ENCODE measurements around the gene EMILIN2.

Gene EMILIN2

GRCh38 chr18:2880473-2880872, 33.7 kb downstream of the EMILIN2 start:
- H2AFZ ChIP-seq (ENCODE audit: low read length), result no peak overlapping the region
- H3K27me3 ChIP-seq (ENCODE audit: control insufficient read depth in 3 of 3, insufficient read depth in 3 of 3, low read depth in 1 of 3, low read length in 3 of 3), result peaks cover 0 to 3% (median 0%) of the 10 kb centered on the region in 3 experiments
- H3K23ac ChIP-seq (ENCODE audit: low read depth, low read length, poor library complexity), result no peak overlapping the region
- peak overlapping the region; percentile 43 for H2BK12ac ChIP-seq (ENCODE audit: low read length)
- H2AK5ac ChIP-seq (ENCODE audit: low read depth, low read length), result peak overlapping the region; percentile 57
- H4K91ac ChIP-seq (ENCODE audit: low read depth, low read length, poor library complexity), result no peak overlapping the region
- H3K9me3 ChIP-seq (replicated peaks in 1 of 2; ENCODE audit: control insufficient read depth in 2 of 2, insufficient read depth in 1 of 2, low read depth in 1 of 2, low read length in 2 of 2), result no peaks in the 10 kb centered on the region
- H3K14ac ChIP-seq (ENCODE audit: low read length), result no peak overlapping the region
- H3K4me1 ChIP-seq (ENCODE audit: control insufficient read depth in 2 of 2, insufficient read depth in 1 of 2, low read depth in 1 of 2, low read length in 2 of 2), result peaks cover 4 to 11% of the 10 kb centered on the region in 2 donors
- H3K27ac ChIP-seq (replicated peaks; ENCODE audit: low read length), result no peak overlapping the region
- H3K36me3 ChIP-seq (replicated peaks in 1 of 2; ENCODE audit: control insufficient read depth in 2 of 2, insufficient read depth in 2 of 2, low read length in 2 of 2), result no peaks in the 10 kb centered on the region
- H3K9ac ChIP-seq (ENCODE audit: low read depth, low read length, poor library complexity), result no peak overlapping the region
- no peak overlapping the region for H3K4me3 ChIP-seq (ENCODE audit: low read length in 2 of 2)
- H3K4me2 ChIP-seq (ENCODE audit: insufficient read depth, low read length, poor library complexity, severe bottlenecking), result no peak overlapping the region
- H4K8ac ChIP-seq (ENCODE audit: low read depth, low read length), result no peak overlapping the region
- no peak overlapping the region for H2BK5ac ChIP-seq (ENCODE audit: low read length)
- WGBS, 2 donors (ENCODE audit: extremely low coverage in 2 of 2, insufficient read length in 2 of 2, insufficient replicate concordance in 1 of 2), result no CpG with 5 or more reads among the region's 17 CpGs
- no peak overlapping the region for H2BK120ac ChIP-seq (ENCODE audit: low read depth, low read length)
- DNase-seq (ENCODE audit: low spot score), result no peak
- no peaks in the 10 kb centered on the region for H3K79me1 ChIP-seq (ENCODE audit: low read depth, low read length)
- peak overlapping the region; percentile 27 for H3K18ac ChIP-seq (ENCODE audit: low read length)
- H3K4ac ChIP-seq (ENCODE audit: low read length), result no peak overlapping the region
- H2BK15ac ChIP-seq (ENCODE audit: low read length), result no peak overlapping the region

- Histone ChIP-seq H4K91ac (ENCODE audit: low read depth, low read length, poor library complexity) (no peak overlapping the region), H2BK15ac (ENCODE audit: low read length) (no peak overlapping the region), H3K23ac (ENCODE audit: low read depth, low read length, poor library complexity) (no peak overlapping the region), H3K79me1 (ENCODE audit: low read depth, low read length) (no peaks in the 10 kb centered on the region), H2AK5ac (ENCODE audit: low read depth, low read length) (no peak overlapping the region), H3K4ac (ENCODE audit: low read length) (no peak overlapping the region), H3K36me3 (replicated peaks in 1 of 2; ENCODE audit: control insufficient read depth in 2 of 2, insufficient read depth in 2 of 2, low read length in 2 of 2) (no peaks in the 10 kb centered on the region), H3K4me1 (ENCODE audit: control insufficient read depth in 2 of 2, insufficient read depth in 1 of 2, low read depth in 1 of 2, low read length in 2 of 2) (peaks cover 4 to 11% of the 10 kb centered on the region in 2 donors), H3K9ac (ENCODE audit: low read depth, low read length, poor library complexity) (no peak overlapping the region), H3K9me3 (replicated peaks in 1 of 2; ENCODE audit: control insufficient read depth in 2 of 2, insufficient read depth in 1 of 2, low read depth in 1 of 2, low read length in 2 of 2) (no peaks in the 10 kb centered on the region), H2BK120ac (ENCODE audit: low read depth, low read length) (no peak overlapping the region), H3K4me3 (ENCODE audit: low read length in 2 of 2) (no peak overlapping the region), H3K27ac (replicated peaks; ENCODE audit: low read length) (no peak overlapping the region), H4K8ac (ENCODE audit: low read depth, low read length) (no peak overlapping the region), H3K4me2 (ENCODE audit: insufficient read depth, low read length, poor library complexity, severe bottlenecking) (no peak overlapping the region), H3K27me3 (ENCODE audit: control insufficient read depth in 3 of 3, insufficient read depth in 3 of 3, low read depth in 1 of 3, low read length in 3 of 3) (peaks cover 0 to 3% (median 0%) of the 10 kb centered on the region in 3 experiments), H2BK5ac (ENCODE audit: low read length) (no peak overlapping the region), H3K18ac (ENCODE audit: low read length) (no peak overlapping the region), H2AFZ (ENCODE audit: low read length) (peak overlapping the region; percentile 60), H3K14ac (ENCODE audit: low read length) (no peak overlapping the region), H2BK12ac (ENCODE audit: low read length) (peak overlapping the region; percentile 3)
- no peak for DNase-seq (ENCODE audit: low spot score)
- no CpG with 5 or more reads among the region's 16 CpGs for WGBS, 2 donors (ENCODE audit: extremely low coverage in 2 of 2, insufficient read length in 2 of 2, insufficient replicate concordance in 1 of 2)
These were observed 34.5 kb downstream of the EMILIN2 start for GRCh38 chr18:2881088-2881839.

- no peak overlapping the region for H2BK15ac ChIP-seq (ENCODE audit: low read length)
- H3K27me3 ChIP-seq (ENCODE audit: control insufficient read depth in 3 of 3, insufficient read depth in 3 of 3, low read depth in 1 of 3, low read length in 3 of 3), result peaks cover 0 to 3% (median 0%) of the 10 kb centered on the region in 3 experiments
- no peak overlapping the region for H2AK5ac ChIP-seq (ENCODE audit: low read depth, low read length)
- H3K9ac ChIP-seq (ENCODE audit: low read depth, low read length, poor library complexity), result no peak overlapping the region
- no peak overlapping the region for H2BK120ac ChIP-seq (ENCODE audit: low read depth, low read length)
- H3K36me3 ChIP-seq (replicated peaks in 1 of 2; ENCODE audit: control insufficient read depth in 2 of 2, insufficient read depth in 2 of 2, low read length in 2 of 2), result no peaks in the 10 kb centered on the region
- H4K8ac ChIP-seq (ENCODE audit: low read depth, low read length), result no peak overlapping the region
- H3K18ac ChIP-seq (ENCODE audit: low read length), result no peak overlapping the region
- H2AFZ ChIP-seq (ENCODE audit: low read length), result peak overlapping the region; percentile 60
- H2BK12ac ChIP-seq (ENCODE audit: low read length), result no peak overlapping the region
- H3K4ac ChIP-seq (ENCODE audit: low read length), result no peak overlapping the region
- no CpG with 5 or more reads among the region's 9 CpGs for WGBS, 2 donors (ENCODE audit: extremely low coverage in 2 of 2, insufficient read length in 2 of 2, insufficient replicate concordance in 1 of 2)
- no peak for DNase-seq (ENCODE audit: low spot score)
- no peak overlapping the region for H4K91ac ChIP-seq (ENCODE audit: low read depth, low read length, poor library complexity)
- H3K14ac ChIP-seq (ENCODE audit: low read length), result no peak overlapping the region
- H3K9me3 ChIP-seq (replicated peaks in 1 of 2; ENCODE audit: control insufficient read depth in 2 of 2, insufficient read depth in 1 of 2, low read depth in 1 of 2, low read length in 2 of 2), result peaks cover 1 to 2% of the 10 kb centered on the region in 2 donors
- H3K79me1 ChIP-seq (ENCODE audit: low read depth, low read length), result no peaks in the 10 kb centered on the region
- no peak overlapping the region for H3K4me3 ChIP-seq (ENCODE audit: low read length in 2 of 2)
- no peak overlapping the region for H3K4me2 ChIP-seq (ENCODE audit: insufficient read depth, low read length, poor library complexity, severe bottlenecking)
- no peak overlapping the region for H2BK5ac ChIP-seq (ENCODE audit: low read length)
- H3K23ac ChIP-seq (ENCODE audit: low read depth, low read length, poor library complexity), result no peak overlapping the region
- peaks cover 4 to 11% of the 10 kb centered on the region in 2 donors for H3K4me1 ChIP-seq (ENCODE audit: control insufficient read depth in 2 of 2, insufficient read depth in 1 of 2, low read depth in 1 of 2, low read length in 2 of 2)
- H3K27ac ChIP-seq (replicated peaks; ENCODE audit: low read length), result no peak overlapping the region
These were observed 35.0 kb downstream of the EMILIN2 start for GRCh38 chr18:2881840-2882195.

- no peak overlapping the region for H3K14ac ChIP-seq (ENCODE audit: low read length)
- H4K8ac ChIP-seq (ENCODE audit: low read depth, low read length), result no peak overlapping the region
- no peak overlapping the region for H2BK120ac ChIP-seq (ENCODE audit: low read depth, low read length)
- peaks cover 0 to 3% (median 0%) of the 10 kb centered on the region in 3 experiments for H3K27me3 ChIP-seq (ENCODE audit: control insufficient read depth in 3 of 3, insufficient read depth in 3 of 3, low read depth in 1 of 3, low read length in 3 of 3)
- H4K91ac ChIP-seq (ENCODE audit: low read depth, low read length, poor library complexity), result no peak overlapping the region
- H3K9me3 ChIP-seq (replicated peaks in 1 of 2; ENCODE audit: control insufficient read depth in 2 of 2, insufficient read depth in 1 of 2, low read depth in 1 of 2, low read length in 2 of 2), result peaks cover 1 to 2% of the 10 kb centered on the region in 2 donors
- no peak overlapping the region for H2BK12ac ChIP-seq (ENCODE audit: low read length)
- H3K36me3 ChIP-seq (replicated peaks in 1 of 2; ENCODE audit: control insufficient read depth in 2 of 2, insufficient read depth in 2 of 2, low read length in 2 of 2), result no peaks in the 10 kb centered on the region
- peaks cover 2 to 11% of the 10 kb centered on the region in 2 donors for H3K4me1 ChIP-seq (ENCODE audit: control insufficient read depth in 2 of 2, insufficient read depth in 1 of 2, low read depth in 1 of 2, low read length in 2 of 2)
- no peak overlapping the region for H3K18ac ChIP-seq (ENCODE audit: low read length)
- no peak overlapping the region for H3K9ac ChIP-seq (ENCODE audit: low read depth, low read length, poor library complexity)
- H3K27ac ChIP-seq (replicated peaks; ENCODE audit: low read length), result no peak overlapping the region
- no peak overlapping the region for H2BK5ac ChIP-seq (ENCODE audit: low read length)
- H3K4me3 ChIP-seq (ENCODE audit: low read length in 2 of 2), result no peak overlapping the region
- no peak overlapping the region for H2AK5ac ChIP-seq (ENCODE audit: low read depth, low read length)
- no peaks in the 10 kb centered on the region for H3K79me1 ChIP-seq (ENCODE audit: low read depth, low read length)
- no peak for DNase-seq (ENCODE audit: low spot score)
- H3K23ac ChIP-seq (ENCODE audit: low read depth, low read length, poor library complexity), result no peak overlapping the region
- no peak overlapping the region for H3K4me2 ChIP-seq (ENCODE audit: insufficient read depth, low read length, poor library complexity, severe bottlenecking)
- H2BK15ac ChIP-seq (ENCODE audit: low read length), result no peak overlapping the region
- no CpG with 5 or more reads among the region's 4 CpGs for WGBS, 2 donors (ENCODE audit: extremely low coverage in 2 of 2, insufficient read length in 2 of 2, insufficient replicate concordance in 1 of 2)
- no peak overlapping the region for H2AFZ ChIP-seq (ENCODE audit: low read length)
- H3K4ac ChIP-seq (ENCODE audit: low read length), result no peak overlapping the region
These were observed 35.4 kb downstream of the EMILIN2 start for GRCh38 chr18:2882201-2882600.

Measured in neuronal stem cell (in vitro differentiated cells).